Camera-type eye (tissue), 1 donor: ENCODE measurements around the gene SEC24C. TPM values are rescaled to one million over a fixed set of nuclear protein-coding genes. Genes with fewer than 3 reads are reported as not detected.

Source experiments
- total RNA-seq: library from RNA; depleted of rRNA; stranded (reverse); fragments of >200 nt; gene quantifications from one replicate; pipeline ENCODE4 v1.2.3, GENCODE V29; 2014

SEC24C gene, protein sequence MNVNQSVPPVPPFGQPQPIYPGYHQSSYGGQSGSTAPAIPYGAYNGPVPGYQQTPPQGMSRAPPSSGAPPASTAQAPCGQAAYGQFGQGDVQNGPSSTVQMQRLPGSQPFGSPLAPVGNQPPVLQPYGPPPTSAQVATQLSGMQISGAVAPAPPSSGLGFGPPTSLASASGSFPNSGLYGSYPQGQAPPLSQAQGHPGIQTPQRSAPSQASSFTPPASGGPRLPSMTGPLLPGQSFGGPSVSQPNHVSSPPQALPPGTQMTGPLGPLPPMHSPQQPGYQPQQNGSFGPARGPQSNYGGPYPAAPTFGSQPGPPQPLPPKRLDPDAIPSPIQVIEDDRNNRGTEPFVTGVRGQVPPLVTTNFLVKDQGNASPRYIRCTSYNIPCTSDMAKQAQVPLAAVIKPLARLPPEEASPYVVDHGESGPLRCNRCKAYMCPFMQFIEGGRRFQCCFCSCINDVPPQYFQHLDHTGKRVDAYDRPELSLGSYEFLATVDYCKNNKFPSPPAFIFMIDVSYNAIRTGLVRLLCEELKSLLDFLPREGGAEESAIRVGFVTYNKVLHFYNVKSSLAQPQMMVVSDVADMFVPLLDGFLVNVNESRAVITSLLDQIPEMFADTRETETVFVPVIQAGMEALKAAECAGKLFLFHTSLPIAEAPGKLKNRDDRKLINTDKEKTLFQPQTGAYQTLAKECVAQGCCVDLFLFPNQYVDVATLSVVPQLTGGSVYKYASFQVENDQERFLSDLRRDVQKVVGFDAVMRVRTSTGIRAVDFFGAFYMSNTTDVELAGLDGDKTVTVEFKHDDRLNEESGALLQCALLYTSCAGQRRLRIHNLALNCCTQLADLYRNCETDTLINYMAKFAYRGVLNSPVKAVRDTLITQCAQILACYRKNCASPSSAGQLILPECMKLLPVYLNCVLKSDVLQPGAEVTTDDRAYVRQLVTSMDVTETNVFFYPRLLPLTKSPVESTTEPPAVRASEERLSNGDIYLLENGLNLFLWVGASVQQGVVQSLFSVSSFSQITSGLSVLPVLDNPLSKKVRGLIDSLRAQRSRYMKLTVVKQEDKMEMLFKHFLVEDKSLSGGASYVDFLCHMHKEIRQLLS
- total RNA-seq: 60.9 TPM

GRCh38 chr10:73743905-73744663 lies at the start of gene SEC24C:
TSS of gene SEC24C (plus strand) at chr10:73744372. CDS start at chr10:73746833, 2,461 bp downstream.

DNA sequence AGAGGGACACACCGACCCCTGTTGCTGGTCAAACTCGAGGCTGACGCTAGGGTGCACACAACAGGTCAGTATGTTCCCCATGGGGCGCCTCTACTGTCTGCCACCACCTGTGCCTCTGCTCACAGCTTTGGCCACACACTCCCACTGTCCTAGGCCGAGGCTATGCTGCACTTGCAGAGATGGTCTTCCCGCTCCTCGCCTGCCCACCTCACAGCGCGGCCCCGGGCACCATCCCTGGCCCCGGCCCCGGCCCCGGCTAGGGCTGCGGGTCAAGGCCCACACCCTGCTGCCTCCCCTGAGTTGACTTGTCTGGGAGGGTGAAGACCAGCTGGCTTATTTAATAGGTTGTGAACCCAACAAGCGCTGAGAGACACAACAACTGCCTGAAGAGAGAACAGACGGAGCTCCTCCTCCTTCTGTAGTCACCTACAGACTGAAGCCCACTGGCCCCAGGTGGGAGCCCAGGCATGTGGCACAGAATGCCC lies 46.5 kb upstream of the SEC24C start, which contains the start of gene AGAP5:
AGAP5 (minus strand) TSS at position 435 of the 485 bp plus-strand sequence; CDS start at position 81, 354 bp downstream.

GRCh38 chr10:73781879-73782748 lies 37.9 kb downstream of the SEC24C start, which contains the start of gene CHCHD1:
TSS of gene CHCHD1 (plus strand) at chr10:73782048. CDS start at chr10:73782076, 28 bp downstream.

DNA sequence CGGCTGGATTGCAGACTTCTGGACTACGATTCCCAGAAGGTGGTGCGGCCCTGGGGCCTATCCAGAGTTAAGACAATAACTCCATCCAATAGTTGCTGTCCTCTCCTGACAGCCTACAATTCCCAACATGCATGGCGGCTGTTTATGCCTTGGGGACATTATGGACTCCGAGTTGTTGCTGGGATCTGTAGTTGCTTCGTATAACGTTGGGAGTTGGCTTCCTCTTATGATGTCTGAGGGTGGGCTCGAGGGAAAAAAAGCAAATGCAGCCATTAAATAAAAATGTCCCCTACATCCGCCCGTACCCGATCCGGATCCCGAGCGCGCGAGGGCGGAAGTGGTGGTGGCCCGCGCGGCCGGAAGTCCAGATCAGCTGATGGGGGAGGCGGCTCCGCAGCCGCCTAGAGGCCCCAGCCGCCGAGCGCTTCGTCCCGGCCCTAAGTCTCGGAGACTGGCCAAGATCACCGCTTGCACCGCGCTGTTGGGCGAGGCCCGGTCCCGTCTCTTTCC lies 41.1 kb downstream of the SEC24C start, which contains the start of gene ZSWIM8:
ZSWIM8 (plus strand) TSS at position 396 of the 510 bp plus-strand sequence. CDS start 273 bp downstream, outside the sequence.

Other genes starting within 250 kb of the SEC24C start
- 107 TPM for gene PPP3CB, start 248.3 kb upstream of the SEC24C start, total RNA-seq
- 54.2 TPM for gene USP54, start 153.0 kb upstream of the SEC24C start, total RNA-seq
- gene MYOZ1, start 102.9 kb upstream of the SEC24C start, total RNA-seq: 18.0 TPM
- gene SYNPO2L, start 88.3 kb upstream of the SEC24C start, total RNA-seq: 2.5 TPM
- 8.0 TPM for gene AGAP5, start 46.3 kb upstream of the SEC24C start, total RNA-seq
- gene CHCHD1, start 37.7 kb downstream of the SEC24C start, total RNA-seq: 12.4 TPM
- 97.1 TPM for gene ZSWIM8, start 41.2 kb downstream of the SEC24C start, total RNA-seq
- 20.9 TPM for gene NDST2, start 67.2 kb downstream of the SEC24C start, total RNA-seq
- gene CAMK2G, start 130.2 kb downstream of the SEC24C start, total RNA-seq: 47.4 TPM
- gene PLAU, start 166.8 kb downstream of the SEC24C start, total RNA-seq: 8.1 TPM